ENCODE measurements around the gene ATMIN.

Gene ATMIN, protein sequence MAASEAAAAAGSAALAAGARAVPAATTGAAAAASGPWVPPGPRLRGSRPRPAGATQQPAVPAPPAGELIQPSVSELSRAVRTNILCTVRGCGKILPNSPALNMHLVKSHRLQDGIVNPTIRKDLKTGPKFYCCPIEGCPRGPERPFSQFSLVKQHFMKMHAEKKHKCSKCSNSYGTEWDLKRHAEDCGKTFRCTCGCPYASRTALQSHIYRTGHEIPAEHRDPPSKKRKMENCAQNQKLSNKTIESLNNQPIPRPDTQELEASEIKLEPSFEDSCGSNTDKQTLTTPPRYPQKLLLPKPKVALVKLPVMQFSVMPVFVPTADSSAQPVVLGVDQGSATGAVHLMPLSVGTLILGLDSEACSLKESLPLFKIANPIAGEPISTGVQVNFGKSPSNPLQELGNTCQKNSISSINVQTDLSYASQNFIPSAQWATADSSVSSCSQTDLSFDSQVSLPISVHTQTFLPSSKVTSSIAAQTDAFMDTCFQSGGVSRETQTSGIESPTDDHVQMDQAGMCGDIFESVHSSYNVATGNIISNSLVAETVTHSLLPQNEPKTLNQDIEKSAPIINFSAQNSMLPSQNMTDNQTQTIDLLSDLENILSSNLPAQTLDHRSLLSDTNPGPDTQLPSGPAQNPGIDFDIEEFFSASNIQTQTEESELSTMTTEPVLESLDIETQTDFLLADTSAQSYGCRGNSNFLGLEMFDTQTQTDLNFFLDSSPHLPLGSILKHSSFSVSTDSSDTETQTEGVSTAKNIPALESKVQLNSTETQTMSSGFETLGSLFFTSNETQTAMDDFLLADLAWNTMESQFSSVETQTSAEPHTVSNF

DNA sequence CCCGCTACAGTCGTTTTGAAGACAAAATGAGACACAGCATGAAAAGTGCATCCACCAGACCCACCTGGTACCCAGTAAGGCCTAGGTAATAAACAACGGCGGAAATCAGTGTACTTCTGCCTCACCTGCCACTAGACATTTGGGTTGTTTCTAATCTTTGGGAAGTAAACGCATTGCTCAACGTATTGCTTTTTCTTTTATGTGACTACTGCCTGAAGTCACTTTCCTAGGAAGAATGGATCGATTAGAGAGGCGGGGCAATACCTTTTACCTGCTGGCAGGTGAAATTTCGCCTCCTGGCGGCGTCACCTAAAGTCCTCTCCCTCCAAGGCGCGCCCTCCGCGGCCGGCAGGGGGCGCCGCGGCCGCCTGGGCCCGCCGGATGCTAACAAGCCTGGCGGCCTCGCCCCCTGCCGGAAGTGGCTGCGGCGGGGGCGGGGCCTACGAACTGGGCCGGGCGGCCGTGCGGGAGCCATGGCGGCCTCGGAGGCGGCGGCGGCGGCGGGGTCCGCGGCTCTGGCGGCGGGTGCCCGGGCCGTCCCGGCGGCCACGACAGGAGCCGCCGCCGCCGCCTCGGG is at the start of gene ATMIN:
Gene ATMIN, plus strand, starts transcription at position 445 of the 577 bp plus-strand sequence. Its CDS starts 29 bp downstream, at position 474.
- DNase-seq = peak; percentile 63 to 71

DNA sequence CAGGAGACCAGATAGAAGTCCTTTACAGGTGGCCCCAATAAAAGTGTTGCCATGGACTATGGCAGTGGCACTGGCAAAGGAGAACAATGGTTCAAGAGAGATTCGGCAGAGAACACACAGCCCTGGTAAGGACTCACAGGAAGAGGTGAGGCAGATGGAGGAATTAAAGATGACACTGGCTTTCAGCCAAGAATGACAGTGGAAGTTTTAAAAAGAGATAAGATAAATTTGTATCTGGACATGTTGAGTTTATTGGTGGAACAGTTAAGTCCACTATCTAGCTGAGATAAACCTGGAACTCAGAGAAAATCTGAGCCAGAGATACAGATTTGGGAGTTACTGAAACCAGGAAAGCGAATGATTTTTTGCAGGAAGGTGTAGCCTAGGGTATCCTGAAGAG is 49.1 kb upstream of the ATMIN start:
- DNase-seq = no peak

- DNase-seq = no peak
Observed at GRCh38 chr16:80988756-80989155, 46.9 kb upstream of the ATMIN start.

- DNase-seq = no peak
Observed at GRCh38 chr16:80989801-80990200, 45.8 kb upstream of the ATMIN start.

GRCh38 chr16:80990577-80990976 is 45.1 kb upstream of the ATMIN start:
- DNase-seq = no peak

DNA sequence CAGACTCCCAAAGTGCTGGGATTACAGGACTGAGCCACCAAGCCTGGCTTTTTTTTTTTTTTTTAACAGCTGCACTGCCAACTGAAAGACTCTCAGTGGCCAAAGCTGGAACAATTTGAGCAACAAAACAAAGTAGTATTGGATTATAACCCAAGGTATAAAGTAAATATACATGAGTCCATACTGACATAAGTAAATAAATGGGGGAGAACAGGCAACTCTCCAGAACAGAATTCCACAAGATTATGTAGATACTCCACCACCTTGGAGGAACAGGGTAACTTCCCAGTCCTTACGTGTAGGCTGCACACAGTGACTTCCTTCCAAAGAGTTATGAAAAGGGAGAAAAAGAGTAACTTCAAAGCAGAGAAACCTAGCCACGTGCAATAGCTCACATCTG is 44.7 kb upstream of the ATMIN start:
- no peak for DNase-seq

- no peak for DNase-seq
Observed at GRCh38 chr16:80991792-80992430, 43.7 kb upstream of the ATMIN start.

GRCh38 chr16:80992676-80993293 is 42.9 kb upstream of the ATMIN start:
- no peak for DNase-seq

DNA sequence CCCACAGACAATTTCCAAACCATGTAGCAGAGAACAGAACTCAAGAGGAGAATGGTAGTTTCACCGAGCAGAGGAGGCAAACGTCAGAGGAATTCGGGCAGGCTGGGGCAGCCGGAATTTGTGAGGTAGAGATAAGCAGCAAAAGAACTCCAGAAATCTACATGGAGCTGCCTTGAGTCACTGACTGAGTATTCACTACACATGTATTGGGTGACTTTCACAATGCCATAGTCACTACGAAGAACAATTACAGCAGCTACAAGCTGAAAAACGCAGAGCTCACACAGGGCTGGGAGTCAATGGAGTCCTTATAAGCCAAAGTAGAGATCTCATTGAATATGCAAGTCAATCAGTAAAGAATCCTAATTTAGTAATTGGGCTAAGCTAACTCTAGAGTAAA is 42.3 kb upstream of the ATMIN start:
- no peak for DNase-seq

DNA sequence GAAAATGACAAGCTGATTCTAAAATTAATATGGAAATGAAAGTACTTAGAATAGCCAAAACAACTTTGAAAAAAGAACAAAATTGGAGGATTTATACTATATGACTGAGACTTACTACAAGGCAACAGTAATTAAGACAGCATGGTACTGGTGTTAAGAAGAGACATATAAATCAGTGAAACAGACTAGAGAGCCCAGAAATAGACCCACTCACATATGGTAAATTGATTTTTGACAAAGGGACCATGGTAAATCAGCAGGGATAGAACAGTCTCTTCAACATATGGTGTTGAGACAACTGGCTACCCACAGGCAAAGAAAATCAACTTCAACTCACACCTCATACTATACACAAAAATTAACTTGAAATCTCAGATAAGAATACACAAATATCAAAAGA is 41.8 kb upstream of the ATMIN start:
- DNase-seq = no peak

DNA sequence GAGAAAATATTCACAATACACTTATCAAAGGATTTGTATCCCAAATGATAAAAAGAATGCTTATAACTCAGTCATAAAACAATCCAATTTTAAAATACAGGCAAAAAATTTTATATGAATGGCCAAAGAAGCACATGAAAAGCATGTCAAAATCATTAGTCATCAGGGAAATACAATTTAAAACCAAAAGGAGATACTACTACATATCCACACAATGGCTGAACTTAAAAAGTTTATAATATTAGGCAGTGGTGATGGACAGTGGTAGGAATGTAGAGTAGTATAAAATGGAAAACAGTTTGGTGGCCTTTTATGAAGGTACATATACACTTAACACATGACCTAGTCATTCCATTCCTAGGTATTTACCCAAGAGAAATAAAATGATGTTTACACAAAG is 41.2 kb upstream of the ATMIN start:
- no peak for DNase-seq

GRCh38 chr16:80996688-80997138 is 38.9 kb upstream of the ATMIN start:
- no peak for DNase-seq

GRCh38 chr16:80997139-80997798 is 38.4 kb upstream of the ATMIN start:
- no peak for DNase-seq

DNA sequence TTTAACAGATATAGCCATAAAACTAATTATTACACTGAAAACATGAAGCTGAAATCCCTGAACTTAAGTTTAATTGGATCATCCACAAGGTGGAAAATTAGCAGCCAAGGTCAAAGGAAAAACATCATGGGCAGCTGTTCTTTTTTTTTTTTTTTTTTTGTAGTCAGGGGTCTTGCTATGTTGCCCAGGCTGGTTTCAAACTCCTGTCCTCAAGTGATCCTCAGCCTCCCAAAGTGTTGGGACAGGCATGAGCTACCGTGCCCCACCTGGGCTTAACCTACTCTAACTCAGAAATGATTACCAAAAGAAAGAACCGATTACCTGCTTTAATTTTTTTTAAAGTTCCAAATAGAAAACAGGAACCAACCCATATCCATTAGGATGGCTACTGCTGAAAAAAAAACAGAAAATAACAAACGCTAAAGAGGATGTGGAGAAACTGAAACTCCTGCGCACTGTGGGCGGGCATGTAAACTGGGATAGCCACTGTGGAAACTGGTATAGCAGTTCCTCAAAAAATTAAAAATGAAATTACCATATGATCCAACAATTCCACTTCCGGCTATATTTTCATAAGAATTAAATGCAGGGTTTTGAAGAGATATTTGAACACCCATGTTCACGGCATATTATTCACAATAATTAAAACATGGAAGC is 37.5 kb upstream of the ATMIN start:
- no peak for DNase-seq

DNA sequence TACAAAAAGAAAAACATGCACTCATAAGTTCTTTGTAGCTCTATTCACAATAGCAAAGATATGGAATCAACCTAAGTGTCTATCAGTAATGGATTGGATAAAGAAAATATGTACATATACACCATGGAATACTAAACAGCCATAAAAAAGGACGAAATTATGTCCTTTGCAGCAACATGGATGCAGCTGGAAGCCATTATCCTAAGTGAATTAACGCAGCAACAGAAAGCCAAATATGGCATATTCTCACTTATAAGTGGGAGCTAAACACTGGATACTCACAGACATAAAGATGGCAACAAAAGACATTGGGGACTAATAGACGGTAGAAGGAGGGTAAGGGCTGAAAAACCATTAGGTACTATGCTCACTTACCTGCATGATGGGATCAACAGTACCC is 34.8 kb upstream of the ATMIN start:
- no peak for DNase-seq

GRCh38 chr16:81001330-81001729 is 34.3 kb upstream of the ATMIN start:
- DNase-seq = no peak

GRCh38 chr16:81003064-81003463 is 32.6 kb upstream of the ATMIN start:
- DNase-seq = no peak

- DNase-seq = no peak
Observed at GRCh38 chr16:81003610-81004460, 31.8 kb upstream of the ATMIN start.

GRCh38 chr16:81004646-81005353 is 30.8 kb upstream of the ATMIN start:
- DNase-seq = peak; percentile 68 to 74

GRCh38 chr16:81005610-81006161 is 30.0 kb upstream of the ATMIN start:
- no peak for DNase-seq
